Keratinocyte (primary cell): ENCODE data around the gene MPV17L2. TPM values are rescaled to one million over a fixed set of nuclear protein-coding genes. Genes with fewer than 3 reads are reported as not detected.

Source experiments
- DNase-seq: peaks from one replicate; pipeline ENCODE4 v3.0.0-alpha.2; 2011; ENCODE audit warnings: low read depth, missing footprints, low spot score
- FAIRE-seq: peaks from 2 replicates; lab custom pipeline; 2011; peaks lifted over from hg19 to GRCh38; lab: Jason Lieb, UNC
- H2AFZ ChIP-seq: 2 replicates; pipeline ENCODE4 v1.6.0; 2012; ENCODE audit warnings: low read length, control low read depth, inconsistent platforms; ENCODE audit not compliant: control insufficient read depth
- H3K27ac ChIP-seq: 2 replicates; pipeline ENCODE4 v1.5.1; 2011; ENCODE audit warnings: low read length; ENCODE audit not compliant: control insufficient read depth, insufficient read depth
- H3K27me3 ChIP-seq: 3 replicates; pipeline ENCODE4 v1.6.0; 2011; ENCODE audit warnings: low read length; ENCODE audit not compliant: control insufficient read depth, insufficient read depth; ENCODE audit errors: extremely low read depth
- H3K36me3 ChIP-seq, 2 experiments: 2 replicates in 1 of 2; 3 replicates in 1 of 2; pipeline ENCODE4 v1.5.1; 2011; ENCODE audit warnings: low read length in 2 of 2, mild to moderate bottlenecking in 1 of 2; ENCODE audit not compliant: control insufficient read depth in 2 of 2, insufficient read depth in 2 of 2; ENCODE audit errors: extremely low read depth in 1 of 2
- H3K4me1 ChIP-seq: 3 replicates; pipeline ENCODE4 v1.5.1; 2011; ENCODE audit warnings: low read length; ENCODE audit not compliant: control insufficient read depth, insufficient read depth; ENCODE audit errors: extremely low read depth
- H3K4me2 ChIP-seq: 3 replicates; pipeline ENCODE4 v1.6.0; 2011; ENCODE audit warnings: low read depth, low read length; ENCODE audit not compliant: control insufficient read depth, insufficient read depth; ENCODE audit errors: extremely low read depth
- H3K4me3 ChIP-seq, 3 experiments: fragments of 200-600 bp in 1 of 3; sonication (generic) in 1 of 3; 2 replicates in 2 of 3; 3 replicates in 1 of 3; pipeline ENCODE4 v1.5.1; 2011 to 2016; ENCODE audit warnings: low read length in 3 of 3, mild to moderate bottlenecking in 3 of 3, control low read depth in 2 of 3, inconsistent platforms in 1 of 3, low read depth in 1 of 3, mixed read lengths in 1 of 3, mixed run types in 1 of 3, moderate library complexity in 1 of 3; ENCODE audit not compliant: control insufficient read depth in 2 of 3, insufficient read depth in 2 of 3; ENCODE audit errors: extremely low read depth in 1 of 3
- H3K79me2 ChIP-seq: 2 replicates; pipeline ENCODE4 v1.6.0; 2012; ENCODE audit warnings: low read length; ENCODE audit not compliant: control insufficient read depth, insufficient read depth
- H3K9ac ChIP-seq: 3 replicates; pipeline ENCODE4 v1.6.0; 2011; ENCODE audit warnings: low read length; ENCODE audit not compliant: control insufficient read depth, insufficient read depth; ENCODE audit errors: extremely low read depth
- H3K9me1 ChIP-seq: 3 replicates; pipeline ENCODE4 v1.6.0; 2011; ENCODE audit warnings: low read length; ENCODE audit not compliant: control insufficient read depth, insufficient read depth; ENCODE audit errors: extremely low read depth
- H3K9me3 ChIP-seq: 2 replicates; pipeline ENCODE4 v1.5.1; 2012; ENCODE audit warnings: low read depth, low read length; ENCODE audit not compliant: control insufficient read depth
- H4K20me1 ChIP-seq: 3 replicates; pipeline ENCODE4 v1.6.0; 2011; ENCODE audit warnings: low read length; ENCODE audit not compliant: control insufficient read depth, insufficient read depth; ENCODE audit errors: extremely low read depth
- CTCF ChIP-seq, 3 experiments: IDR thresholded peaks in 1 of 3; conservative IDR thresholded peaks in 1 of 3; optimal IDR thresholded peaks in 1 of 3; 2 replicates in 2 of 3; 3 replicates in 1 of 3; pipeline versions ENCODE3 to v1.5.1; 2011; ENCODE audit warnings: low read length in 3 of 3, mild to moderate bottlenecking in 3 of 3, moderate library complexity in 2 of 3, control low read depth in 1 of 3, inconsistent platforms in 1 of 3; ENCODE audit not compliant: insufficient read depth in 2 of 3; ENCODE audit errors: extremely low read depth in 1 of 3
- EZH2 ChIP-seq: IDR thresholded peaks from one replicate; pipeline ENCODE4 v1.6.1; 2012; ENCODE audit warnings: inconsistent platforms, mild to moderate bottlenecking, low read length, moderate library complexity
- dilution Hi-C: fragments of 300-500 bp; cut with MboI; formaldehyde crosslinking; loops from one replicate; pipeline ENCODE4 v1.7.0; 2020; ENCODE audit warnings: low sequenced_read_pairs; ENCODE audit not compliant: extremely low pct_ligation_motif_present
- polyA plus RNA-seq, 5 experiments: library from polyadenylated mRNA; depleted of rRNA in 3 of 5; stranded (reverse) in 3 of 5; stranded (forward) in 1 of 5; unstranded in 1 of 5; fragments of >200 nt; gene quantifications; 1 replicate in 1 of 5; 2 replicates in 3 of 5; 3 replicates in 1 of 5; pipeline versions ENCODE4 v1.2.1 to v1.2.3, GENCODE V29; 2011 to 2012; ENCODE audit warnings: missing spikeins in 2 of 5, low read depth in 1 of 5, low replicate concordance in 1 of 5

MPV17L2 gene
- polyA plus RNA-seq, 1 donor (not counting 4 experiments of a cell fraction or from before 2014, with no cell fraction given), result 26.3 TPM

GRCh38 chr19:18161636-18162002, 31.4 kb upstream of the MPV17L2 start:
- H3K9me1 ChIP-seq, result no peaks in the 10 kb centered on the region
- H3K27me3 ChIP-seq, result no peaks in the 10 kb centered on the region
- H3K4me3 ChIP-seq, result peak overlapping the region; percentile 20 to 59 (median 46)
- H2AFZ ChIP-seq, result peak overlapping the region; percentile 51
- H3K9me3 ChIP-seq, result no peaks in the 10 kb centered on the region
- no peaks in the 10 kb centered on the region for H4K20me1 ChIP-seq
- H3K9ac ChIP-seq, result peak overlapping the region; percentile 60
- FAIRE-seq (no peak), DNase-seq (no peak)
- dilution Hi-C loops, result no loop called here
- no peaks in the 10 kb centered on the region for H3K79me2 ChIP-seq
- H3K27ac ChIP-seq, result peak overlapping the region; percentile 53
- peaks cover 12 to 29% of the 10 kb centered on the region in 2 experiments for H3K36me3 ChIP-seq
- TF ChIP-seq EZH2 (no peak), CTCF (optimal IDR thresholded peaks at IDR 0.05 in 1 of 3, IDR thresholded peaks at IDR 0.05 in 1 of 3, conservative IDR thresholded peaks at IDR 0.05 in 1 of 3; ENCODE audit: extremely low read depth in 1 of 3, insufficient read depth in 2 of 3, low read length in 3 of 3) (no peak)
- peaks cover 24% of the 10 kb centered on the region for H3K4me1 ChIP-seq
- peak overlapping the region; percentile 84 for H3K4me2 ChIP-seq

- no peaks in the 10 kb centered on the region for H3K9me1 ChIP-seq
- peaks cover 10% of the 10 kb centered on the region for H3K4me1 ChIP-seq
- H4K20me1 ChIP-seq, result no peaks in the 10 kb centered on the region
- no peak overlapping the region for H3K9ac ChIP-seq
- dilution Hi-C loops, result no loop called here
- H3K27ac ChIP-seq, result no peak overlapping the region
- TF ChIP-seq EZH2 (no peak), CTCF (optimal IDR thresholded peaks at IDR 0.05 in 1 of 3, IDR thresholded peaks at IDR 0.05 in 1 of 3, conservative IDR thresholded peaks at IDR 0.05 in 1 of 3; ENCODE audit: extremely low read depth in 1 of 3, insufficient read depth in 2 of 3, low read length in 3 of 3) (no peak)
- no peak overlapping the region for H3K4me3 ChIP-seq
- H2AFZ ChIP-seq, result no peak overlapping the region
- H3K79me2 ChIP-seq, result no peaks in the 10 kb centered on the region
- no peaks in the 10 kb centered on the region for H3K9me3 ChIP-seq
- DNase-seq (no peak), FAIRE-seq (no peak)
- no peak overlapping the region for H3K4me2 ChIP-seq
- H3K36me3 ChIP-seq, result peaks cover 30 to 41% of the 10 kb centered on the region in 2 experiments
- no peaks in the 10 kb centered on the region for H3K27me3 ChIP-seq
Observed at GRCh38 chr19:18164072-18164471, 28.9 kb upstream of the MPV17L2 start.
